HTR-8/SVneo (cell line): ENCODE results near the gene P2RY6.

Experiments used
- DNase-seq: peaks from one replicate; pipeline ENCODE4 v3.0.0; 2011; ENCODE audit warnings: low spot score, mixed read lengths; ENCODE audit not compliant: insufficient read length
- FAIRE-seq: peaks from 2 replicates; lab custom pipeline; 2011; peaks lifted over from hg19 to GRCh38; lab: Jason Lieb, UNC

P2RY6 gene

DNA sequence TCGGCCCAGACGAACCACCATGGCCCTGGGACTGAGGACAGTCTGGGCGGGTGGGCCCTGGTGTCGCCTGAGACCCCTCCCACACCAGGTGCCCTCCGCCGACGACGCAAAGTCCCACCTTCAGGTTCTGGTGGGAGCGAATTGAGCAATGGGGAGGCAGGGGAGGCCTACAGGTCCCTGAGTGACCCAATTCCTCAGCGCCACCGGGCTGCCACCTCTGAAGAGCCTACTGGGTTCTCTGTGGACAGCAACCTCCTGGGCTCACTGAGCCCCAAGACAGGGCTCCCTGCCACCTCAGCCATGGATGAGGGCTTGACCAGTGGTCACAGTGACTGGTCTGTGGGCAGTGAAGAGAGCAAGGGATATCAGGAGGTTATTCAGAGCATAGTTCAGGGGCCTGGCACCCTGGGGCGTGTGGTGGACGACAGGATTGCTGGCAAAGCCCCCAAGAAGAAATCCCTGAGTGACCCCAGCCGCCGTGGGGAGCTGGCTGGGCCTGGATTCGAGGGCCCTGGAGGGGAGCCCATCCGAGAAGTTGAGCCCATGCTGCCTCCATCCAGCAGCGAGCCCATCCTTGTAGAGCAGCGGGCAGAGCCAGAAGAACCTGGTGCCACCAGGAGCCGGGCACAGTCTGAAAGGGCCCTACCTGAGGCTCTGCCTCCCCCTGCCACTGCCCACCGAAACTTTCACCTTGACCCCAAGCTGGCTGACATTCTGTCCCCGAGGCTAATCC, 38.7 kb downstream of the P2RY6 start:
- no peak for FAIRE-seq
- no peak for DNase-seq

DNA sequence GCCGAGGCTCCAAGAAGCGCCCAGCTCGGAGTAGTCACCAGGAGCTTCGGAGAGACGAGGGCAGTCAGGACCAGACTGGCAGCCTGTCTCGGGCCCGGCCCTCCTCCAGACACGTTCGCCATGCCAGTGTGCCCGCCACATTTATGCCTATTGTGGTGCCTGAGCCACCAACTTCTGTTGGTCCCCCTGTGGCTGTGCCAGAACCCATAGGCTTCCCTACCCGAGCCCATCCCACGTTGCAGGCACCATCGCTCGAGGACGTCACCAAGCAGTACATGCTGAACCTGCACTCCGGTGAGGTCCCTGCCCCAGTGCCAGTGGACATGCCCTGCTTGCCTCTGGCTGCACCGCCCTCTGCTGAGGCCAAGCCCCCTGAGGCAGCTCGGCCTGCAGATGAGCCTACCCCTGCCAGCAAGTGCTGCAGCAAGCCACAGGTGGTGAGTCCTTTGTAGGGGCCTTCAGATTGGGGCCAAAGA, 39.3 kb downstream of the P2RY6 start:
- peak; percentile 60 for FAIRE-seq
- DNase-seq = no peak

DNA sequence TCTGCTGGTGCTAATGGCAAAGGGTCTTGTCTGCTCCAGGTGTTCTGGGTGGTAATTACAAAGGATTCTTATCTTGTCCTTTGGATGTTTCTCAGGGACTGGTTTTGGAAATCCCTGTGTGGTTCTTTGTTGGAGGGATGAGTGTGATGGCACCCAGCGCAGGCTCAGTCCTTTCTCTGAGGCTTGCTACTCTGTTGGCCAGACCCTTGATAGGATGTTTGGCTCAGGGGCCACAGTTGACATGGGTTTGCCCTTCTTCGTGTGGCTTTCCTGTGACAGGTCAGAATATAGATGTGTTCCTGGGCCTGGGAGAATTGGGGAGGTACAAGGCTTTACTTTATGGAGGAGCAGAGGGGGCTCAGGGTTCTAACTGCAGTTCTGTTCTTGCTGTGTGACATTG, 39.9 kb downstream of the P2RY6 start:
- DNase-seq (no peak), FAIRE-seq (no peak)

DNA sequence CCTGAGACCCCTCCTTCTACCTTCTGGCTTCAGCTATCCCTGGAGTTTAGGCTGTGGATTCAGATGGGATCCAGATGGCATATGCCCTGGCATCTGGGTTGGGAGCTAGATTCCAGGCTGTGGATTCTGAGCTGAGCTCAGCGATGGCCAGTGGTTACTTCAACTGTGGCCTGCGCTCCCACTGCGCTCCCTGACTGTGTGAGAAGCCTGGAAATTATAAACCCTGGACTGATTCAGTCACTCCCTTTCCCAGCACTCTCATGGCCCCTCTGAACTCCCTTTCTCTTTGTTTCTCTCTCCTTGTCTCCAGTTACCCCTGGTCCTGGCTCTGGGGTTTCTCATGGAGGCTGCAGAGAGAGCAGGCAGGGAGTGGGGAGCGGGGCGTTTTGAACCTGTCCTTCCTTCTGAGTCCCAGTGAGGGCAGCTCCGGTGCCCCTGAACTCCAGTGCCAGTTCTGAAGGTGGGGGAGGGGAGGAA, 40.8 kb downstream of the P2RY6 start:
- DNase-seq (no peak), FAIRE-seq (no peak)

DNA sequence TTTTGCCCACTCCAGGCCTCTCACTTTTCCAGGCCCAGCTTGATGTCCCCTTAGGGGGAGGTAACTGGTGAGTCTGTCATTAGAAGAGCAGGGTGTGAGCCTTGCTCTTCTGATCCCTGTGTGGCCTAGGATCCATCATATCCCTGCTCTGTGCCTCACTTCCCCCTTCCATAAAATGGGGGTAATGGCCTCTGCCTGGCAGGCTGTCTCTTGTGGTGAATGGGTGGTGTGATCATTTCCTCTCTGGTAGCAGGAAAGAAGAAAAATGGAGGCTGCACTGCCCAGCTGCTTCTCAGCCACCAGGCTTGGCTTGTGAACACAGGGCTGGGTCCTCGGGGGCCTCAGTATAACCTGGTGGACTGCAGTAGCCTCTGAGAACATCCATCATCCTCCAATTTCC, 41.5 kb downstream of the P2RY6 start:
- DNase-seq = no peak
- no peak for FAIRE-seq

DNA sequence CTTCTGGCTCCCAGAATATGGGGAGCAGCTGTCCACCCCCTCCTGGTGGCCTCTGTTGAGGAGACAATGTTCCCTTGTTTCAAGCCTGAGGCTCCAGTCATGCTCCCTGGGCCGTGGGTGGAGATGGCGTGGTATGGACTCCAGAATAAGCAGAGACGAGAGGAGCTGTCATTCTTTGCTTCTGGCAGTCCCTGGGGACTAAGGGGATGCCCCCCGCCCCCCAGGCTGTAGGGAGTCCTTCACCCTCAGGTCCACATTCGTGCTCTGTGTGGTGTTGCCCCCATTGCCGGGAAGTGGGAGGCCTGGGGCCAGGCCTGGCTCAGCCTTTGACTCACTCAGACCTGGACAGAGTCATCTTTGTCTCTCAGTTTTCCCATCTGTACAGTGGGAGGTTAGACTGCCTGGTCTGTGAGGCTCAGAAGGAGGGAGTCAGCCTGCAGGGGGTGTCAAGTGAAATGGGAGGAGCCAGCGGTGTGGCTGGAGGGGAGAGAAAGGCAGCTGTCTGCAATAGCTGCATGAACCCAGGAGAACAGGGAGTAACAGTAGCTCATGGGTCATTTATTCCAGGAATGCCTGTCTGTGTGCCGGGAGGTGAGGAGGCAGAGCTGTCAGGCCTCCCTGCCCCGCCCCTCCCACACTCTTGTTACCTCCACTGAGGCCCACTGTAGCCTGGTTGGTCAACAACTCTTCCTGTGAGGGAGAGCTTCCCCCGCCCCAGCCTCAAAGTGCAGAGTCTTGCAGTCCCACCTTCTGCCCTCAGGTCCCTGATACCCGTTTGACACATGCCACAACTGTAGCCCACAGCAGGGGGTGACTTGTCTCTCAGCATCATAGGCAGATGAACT, 42.2 kb downstream of the P2RY6 start:
- FAIRE-seq = peak; percentile 96
- peak; percentile 82 for DNase-seq

DNA sequence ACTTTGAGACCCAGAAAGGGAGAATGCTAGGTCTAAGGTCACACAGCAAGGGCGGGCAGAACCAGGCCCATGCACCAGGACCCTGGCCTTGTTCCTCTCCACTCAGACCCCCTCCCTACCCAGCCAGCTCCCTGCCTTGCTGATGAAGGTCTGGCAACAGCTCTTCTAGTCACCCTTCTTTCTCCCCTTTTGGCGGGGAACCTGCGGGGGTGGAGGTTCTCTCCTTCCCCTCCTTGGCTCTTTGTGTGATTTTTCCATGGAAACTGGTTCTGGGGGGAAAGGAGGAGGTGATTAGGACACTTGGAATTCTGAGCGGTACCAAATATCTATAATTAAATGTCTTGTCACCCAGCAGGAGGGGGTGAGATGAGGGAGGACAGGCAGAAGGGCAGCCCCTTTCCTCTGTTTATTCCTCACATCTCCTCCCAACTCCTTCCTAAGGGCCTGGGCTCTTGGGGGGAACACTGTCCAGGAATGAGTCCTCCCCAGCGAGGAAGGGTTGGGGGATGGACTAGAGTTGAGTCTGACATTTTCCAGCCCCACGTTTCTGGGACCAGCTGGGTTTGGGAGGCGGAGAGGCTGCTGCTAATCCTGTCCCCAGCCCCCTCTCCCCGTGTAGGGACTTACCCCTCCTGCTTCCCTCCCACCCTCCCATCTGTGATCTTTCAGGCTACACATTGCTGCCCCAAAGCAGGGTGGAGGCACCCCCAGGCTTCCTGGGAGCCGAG, 43.3 kb downstream of the P2RY6 start:
- DNase-seq = no peak
- FAIRE-seq = no peak

DNA sequence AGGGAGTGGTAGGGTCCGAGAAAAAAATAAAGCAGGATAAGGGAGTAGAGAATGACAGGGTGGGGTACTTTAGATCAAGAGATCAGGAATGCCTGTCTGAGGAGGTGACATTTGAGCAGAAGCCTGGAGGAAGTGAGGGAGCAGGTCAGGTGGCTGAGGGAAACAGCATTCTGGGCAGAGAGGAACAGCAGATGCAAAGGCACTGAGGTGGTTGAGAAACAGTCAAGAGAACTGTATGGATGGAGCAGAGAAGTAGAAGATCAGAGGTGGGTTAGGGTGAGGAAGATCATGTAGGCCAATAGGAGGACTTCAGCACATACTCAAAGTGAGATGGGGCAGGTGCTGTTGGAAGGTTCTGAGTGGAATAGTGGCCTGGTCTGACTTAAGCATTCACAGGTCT, 44.3 kb downstream of the P2RY6 start:
- FAIRE-seq = no peak

DNA sequence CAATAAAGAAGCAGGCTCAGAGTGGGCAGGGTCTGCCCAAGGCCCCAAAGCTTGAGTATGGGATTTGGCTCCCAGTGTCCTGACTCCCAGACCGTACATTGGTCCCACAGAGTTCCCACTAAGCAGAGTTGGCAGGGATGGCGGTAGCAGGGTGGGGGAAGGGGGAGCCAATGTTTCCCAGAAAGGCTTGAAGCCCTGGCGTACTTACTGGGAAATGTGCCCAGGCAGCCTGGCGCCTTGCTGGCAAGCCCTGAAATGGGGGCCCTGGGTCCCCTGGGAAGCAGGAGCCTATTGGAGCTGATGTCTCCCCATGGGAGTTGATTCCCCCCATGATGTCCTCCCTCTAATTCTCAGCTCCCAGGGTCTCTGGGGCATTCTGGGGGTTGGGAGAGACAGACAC, 45.2 kb downstream of the P2RY6 start:
- no peak for DNase-seq

More for the DNA sequence above, 44.3 kb downstream of the P2RY6 start:
- no peak for DNase-seq

DNA sequence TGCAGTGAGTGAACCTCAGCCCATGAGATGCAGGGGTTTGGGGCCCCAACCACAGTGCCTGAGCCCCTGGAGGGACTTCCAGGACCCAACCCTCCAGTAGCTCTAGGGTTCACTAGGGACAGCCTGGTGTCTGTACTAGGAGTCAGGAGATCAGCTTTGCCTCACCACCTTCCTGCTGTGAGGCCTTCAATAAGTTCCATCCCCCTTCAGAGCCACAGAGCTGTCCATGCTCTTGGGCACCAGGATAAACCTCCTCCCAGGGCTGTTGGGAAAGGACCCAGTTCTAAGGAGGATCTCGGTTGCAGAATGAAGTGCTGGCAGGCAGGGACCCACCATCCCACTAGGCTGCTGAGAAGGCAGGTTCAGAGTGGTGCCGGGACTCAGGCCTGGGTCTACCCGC, 45.7 kb downstream of the P2RY6 start:
- DNase-seq = no peak
- FAIRE-seq = no peak

More for the DNA sequence above, 45.2 kb downstream of the P2RY6 start:
- FAIRE-seq = no peak

DNA sequence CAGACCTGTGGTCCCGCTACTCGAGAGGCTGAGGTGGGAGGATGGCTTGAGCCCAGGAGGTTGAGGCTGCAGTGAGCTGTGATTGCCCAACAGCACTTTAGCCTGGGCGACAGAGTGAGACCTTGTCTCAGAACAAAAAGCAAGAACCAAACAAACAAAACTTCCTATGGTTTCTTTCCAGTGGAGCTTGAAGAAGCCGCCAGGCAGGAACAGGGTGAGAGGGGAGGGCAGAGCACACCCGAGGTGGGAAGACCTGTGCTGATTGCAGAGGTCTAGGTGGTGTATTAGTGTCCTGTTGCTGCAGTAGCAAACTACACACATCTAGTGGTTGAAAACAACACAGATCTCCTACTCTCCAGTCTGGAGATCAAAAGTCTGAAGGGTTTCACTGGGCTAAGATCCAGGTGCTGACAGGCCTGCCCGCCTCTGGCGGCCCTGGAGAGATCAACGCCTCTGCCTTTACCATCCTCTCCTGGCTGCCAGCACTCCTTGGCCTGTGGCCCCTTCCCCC, 46.4 kb downstream of the P2RY6 start:
- DNase-seq = no peak

DNA sequence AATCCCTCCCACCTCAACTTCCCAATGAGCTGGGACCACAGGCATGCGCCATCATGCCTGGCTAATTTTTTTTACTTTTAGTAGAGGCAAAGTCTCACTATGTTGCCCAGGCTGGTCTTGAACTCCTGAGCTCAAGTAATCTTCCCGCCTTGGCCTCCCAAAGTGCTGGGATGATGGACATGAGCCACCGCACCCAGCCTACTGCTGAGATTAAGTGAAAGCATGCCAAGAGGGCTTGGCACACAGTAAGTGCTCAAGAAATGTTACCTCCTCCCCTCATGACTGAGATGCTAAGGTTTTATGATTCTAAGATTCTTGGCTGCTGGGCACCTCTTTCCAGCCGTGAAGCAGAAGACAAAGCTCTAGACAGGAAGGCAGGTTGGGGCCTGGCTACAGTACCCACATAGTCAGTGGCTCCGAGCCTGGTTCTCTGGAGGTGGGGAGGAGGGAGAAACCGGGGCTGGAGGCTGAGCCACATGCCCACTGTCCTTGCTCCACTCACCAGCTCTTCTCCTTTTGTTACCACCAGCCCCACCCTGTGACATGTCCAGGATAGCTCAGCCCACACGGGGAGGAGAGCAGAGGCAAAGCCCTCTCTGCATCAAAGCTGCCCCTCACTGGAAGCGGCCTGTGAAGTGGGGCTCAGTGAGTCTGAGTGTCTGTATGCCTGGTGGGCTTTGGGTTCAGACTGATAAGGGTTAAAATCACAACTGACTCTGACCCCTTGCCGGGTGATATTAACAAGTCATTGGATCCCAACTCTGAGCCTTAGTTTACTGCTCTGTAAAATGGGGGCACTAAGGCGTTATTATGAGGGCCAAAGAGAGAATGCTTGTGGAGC, 48.8 kb downstream of the P2RY6 start:
- no peak for DNase-seq
- no peak for FAIRE-seq

More for the DNA sequence above, 46.4 kb downstream of the P2RY6 start:
- no peak for FAIRE-seq

DNA sequence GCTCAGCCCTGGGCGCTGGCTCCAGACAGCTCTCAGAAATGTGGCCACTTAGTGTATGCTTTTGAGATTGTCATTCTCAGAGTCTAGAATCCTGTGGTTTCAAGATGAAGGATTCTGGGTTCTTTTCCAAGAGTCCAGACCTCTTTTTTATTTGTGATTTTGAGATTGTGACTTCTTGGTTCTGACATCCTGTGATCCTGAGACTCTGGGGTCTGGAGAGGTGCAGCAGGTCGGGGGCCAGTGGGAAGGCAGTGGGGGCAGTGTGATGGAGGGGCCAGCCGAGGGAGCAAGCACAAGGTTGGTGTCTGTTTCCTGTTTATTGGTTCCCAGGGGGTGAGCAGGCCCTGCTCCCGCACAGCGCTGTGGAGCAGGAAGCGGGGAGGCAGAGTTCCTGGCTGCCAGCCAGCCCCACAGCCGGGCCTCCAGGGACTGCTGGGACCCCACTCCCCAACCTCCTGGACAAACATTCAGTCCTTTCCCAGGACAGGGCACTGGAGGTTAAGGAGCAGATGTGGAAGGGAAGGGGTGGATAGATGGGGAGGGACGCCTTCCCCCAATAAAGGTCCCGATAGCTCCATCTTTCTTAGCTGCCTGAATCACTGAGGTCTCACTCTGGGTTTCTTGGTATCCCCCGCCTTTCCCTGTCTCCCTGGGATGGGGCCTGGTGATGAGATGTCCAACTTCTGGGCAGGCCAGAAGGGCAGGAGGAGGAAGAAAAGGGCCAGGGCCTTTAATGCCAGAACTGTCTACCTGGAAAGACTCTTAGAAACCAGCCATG, 49.7 kb downstream of the P2RY6 start:
- no peak for FAIRE-seq
- DNase-seq = peak; percentile 55

DNA sequence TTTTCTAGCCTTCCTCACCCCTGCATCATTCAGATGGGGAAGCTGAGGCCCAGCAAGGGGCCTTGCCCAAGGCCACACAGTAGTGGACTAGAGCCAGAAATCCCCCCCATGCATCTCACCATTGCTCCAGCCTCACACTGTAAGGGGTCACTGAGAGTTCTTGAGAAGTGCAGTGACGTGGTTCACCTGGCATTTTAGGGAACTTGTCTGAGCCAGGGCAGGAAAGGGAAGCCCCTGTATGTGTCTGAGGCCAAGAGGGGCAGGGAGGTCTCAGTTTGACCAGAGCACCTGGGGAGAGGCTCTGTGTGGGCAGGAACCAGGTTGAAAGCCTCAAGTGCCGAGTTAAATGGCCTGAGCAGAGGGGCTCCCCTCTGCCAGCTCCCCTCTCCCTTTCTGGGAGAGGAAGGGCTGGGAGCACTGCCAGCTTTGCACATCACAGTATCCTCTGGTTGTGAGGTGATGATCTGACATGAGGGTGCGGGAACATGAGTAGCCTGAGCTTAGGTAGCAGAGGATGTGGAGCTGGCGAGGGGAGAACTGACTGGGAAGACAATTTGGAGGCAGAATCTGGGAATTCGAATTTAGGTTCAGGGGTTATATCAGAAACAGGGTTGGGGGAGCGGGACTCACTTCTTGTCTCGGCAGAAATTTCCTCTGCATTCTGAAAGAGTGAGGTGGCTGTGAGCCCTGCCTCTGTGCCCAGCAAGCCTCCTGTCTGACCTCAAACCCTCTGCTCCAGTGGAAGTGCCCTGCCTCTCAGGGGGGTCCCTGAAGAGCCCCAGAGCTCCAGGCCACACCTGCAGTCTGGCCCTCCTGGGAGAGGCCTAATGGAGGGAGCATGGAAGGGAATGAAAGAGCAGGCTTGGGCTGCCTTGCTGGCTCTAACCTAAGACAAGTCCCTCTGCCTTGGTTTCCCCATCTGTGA, 50.5 kb downstream of the P2RY6 start:
- DNase-seq (no peak), FAIRE-seq (no peak)

DNA sequence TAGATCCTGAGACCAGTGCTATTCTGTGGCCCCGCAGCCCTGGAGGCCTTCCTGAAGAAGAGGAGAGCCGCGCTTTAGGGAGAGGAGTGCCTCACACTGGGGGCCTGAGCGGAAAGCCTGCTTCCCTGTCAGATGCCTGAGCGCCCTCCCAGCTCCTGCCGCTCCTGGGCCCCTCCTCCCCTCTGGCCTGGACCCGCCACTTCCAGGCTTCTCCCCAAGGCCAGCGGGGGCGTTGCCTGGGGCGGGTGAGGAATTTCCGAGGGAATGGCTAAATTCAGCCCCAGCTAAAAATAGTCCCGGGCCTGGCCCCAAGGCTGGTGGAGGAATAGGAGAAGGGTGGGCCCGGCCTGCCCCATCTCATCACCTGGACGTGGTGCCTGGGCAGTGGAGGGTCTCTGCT, 51.3 kb downstream of the P2RY6 start:
- peak; percentile 74 for DNase-seq
- peak; percentile 23 for FAIRE-seq

DNA sequence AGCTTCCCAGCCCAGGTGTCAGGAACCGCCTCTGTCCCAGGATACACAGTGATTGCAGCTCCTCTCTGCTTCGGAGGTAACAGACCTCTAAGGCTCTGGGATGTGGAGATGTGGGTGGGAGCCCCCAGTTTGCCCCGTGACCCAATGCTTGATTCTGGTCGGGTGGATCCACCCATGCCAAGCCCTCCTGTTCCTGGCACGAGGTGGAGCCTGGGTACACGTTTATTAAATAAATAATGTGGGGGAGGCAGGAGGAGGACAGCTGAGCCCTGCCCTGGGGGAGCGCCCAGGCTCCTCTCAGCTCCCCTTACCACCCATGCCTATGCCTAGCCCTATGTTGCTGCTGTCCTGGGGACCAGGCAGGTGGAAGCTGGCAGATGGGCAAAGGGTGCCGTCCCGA, 52.0 kb downstream of the P2RY6 start:
- FAIRE-seq (no peak), DNase-seq (no peak)

DNA sequence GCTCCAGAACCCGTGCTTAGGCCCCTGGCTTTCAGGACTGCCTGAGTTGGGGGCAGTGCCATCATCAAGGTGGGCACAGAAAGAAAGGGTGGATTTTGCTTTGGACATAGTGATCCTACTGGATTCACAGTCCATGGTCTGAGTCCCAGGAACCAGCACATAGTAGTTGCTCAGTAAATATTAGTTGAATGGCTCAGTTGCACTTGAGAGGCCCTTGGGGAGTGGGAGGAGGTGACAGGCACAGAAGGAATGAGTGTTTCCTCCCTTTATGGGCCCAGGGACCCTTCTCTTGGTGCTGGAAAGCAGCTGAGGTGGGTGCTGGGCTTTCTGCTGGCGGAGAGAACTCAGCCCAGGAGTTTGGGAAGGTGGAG, 52.5 kb downstream of the P2RY6 start:
- DNase-seq = no peak
- no peak for FAIRE-seq
